NAMALWA (cell line): Measurements from ENCODE around the gene NELFE.
"Not testable (repeated sequence)": the region's sequence is repeated elsewhere in the genome, so short reads cannot be mapped to it uniquely, and the experiment has no call there.

ENCODE experiments used
- DNase-seq: peaks from one replicate; pipeline ENCODE4 v3.0.0-alpha.2; 2015; ENCODE audit warnings: low spot score

The NELFE gene

GRCh38 chr6:31949926-31950548 lies 8.7 kb downstream of the NELFE start:
- DNase-seq, result no peak

- no peak for DNase-seq
Observed at GRCh38 chr6:31948753-31949413, 9.9 kb downstream of the NELFE start.

DNA sequence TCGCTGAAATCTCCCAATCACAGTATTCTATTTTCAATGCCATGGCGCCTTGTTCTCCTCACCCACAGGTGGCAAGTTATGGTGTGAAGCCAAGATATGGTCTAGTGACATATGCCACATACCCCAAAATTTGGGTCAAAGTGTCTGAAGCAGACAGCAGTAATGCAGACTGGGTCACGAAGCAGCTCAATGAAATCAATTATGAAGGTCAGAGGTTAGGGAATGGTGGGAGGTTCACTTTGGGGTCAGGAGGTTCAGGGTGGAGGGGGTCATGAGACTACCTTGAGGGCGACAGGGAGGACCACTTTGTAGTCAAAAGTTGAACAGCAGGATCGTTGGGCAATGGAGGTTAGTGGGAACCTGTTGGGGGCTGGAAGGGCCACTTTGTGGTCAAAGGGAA lies 10.5 kb downstream of the NELFE start:
- DNase-seq, result no peak

DNA sequence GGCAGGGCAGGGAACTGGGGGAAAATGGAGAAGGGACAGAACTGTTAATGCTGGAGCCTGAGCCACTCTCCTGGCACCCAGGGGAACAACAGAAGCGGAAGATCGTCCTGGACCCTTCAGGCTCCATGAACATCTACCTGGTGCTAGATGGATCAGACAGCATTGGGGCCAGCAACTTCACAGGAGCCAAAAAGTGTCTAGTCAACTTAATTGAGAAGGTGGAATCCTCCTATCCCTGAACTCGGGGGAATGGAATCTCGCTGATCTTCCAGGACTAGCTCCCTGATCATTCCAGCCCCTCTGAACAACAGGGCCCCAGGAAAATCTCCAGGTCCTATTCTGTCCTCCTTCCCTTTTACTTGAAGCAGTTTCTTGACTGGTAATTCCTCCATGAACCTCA lies 10.9 kb downstream of the NELFE start:
- DNase-seq, result no peak

DNA sequence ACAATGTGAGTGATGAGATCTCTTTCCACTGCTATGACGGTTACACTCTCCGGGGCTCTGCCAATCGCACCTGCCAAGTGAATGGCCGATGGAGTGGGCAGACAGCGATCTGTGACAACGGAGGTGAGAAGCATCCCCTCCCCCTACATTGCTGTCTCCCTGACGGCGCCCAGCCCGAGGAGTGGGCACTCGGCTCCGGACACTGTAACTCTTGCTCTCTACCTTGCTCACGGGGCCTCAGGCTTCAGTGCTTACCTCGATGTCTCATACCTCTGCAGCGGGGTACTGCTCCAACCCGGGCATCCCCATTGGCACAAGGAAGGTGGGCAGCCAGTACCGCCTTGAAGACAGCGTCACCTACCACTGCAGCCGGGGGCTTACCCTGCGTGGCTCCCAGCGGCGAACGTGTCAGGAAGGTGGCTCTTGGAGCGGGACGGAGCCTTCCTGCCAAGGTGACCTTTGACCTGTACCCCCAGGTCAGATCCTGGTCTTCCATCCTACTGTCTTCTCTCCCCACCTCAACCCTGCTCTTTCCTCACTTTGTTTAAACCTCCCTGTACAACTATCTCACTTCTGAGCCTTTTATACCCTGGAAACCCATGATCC lies 11.6 kb downstream of the NELFE start:
- DNase-seq, result no peak

DNA sequence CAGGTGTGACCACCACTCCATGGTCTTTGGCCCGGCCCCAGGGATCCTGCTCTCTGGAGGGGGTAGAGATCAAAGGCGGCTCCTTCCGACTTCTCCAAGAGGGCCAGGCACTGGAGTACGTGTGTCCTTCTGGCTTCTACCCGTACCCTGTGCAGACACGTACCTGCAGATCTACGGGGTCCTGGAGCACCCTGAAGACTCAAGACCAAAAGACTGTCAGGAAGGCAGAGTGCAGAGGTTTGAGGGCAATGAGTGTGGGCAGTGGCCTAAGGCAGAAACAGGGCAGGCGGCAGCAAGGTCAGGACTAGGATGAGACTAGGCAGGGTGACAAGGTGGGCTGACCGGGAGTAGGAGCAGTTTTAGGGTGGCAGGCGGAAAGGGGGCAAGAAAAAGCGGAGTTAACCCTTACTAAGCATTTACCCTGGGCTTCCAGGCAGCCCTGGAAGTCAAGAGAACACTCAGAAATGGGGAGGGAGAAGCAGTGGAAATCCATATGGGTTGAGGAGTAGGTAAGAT lies 12.3 kb downstream of the NELFE start:
- no peak for DNase-seq

DNA sequence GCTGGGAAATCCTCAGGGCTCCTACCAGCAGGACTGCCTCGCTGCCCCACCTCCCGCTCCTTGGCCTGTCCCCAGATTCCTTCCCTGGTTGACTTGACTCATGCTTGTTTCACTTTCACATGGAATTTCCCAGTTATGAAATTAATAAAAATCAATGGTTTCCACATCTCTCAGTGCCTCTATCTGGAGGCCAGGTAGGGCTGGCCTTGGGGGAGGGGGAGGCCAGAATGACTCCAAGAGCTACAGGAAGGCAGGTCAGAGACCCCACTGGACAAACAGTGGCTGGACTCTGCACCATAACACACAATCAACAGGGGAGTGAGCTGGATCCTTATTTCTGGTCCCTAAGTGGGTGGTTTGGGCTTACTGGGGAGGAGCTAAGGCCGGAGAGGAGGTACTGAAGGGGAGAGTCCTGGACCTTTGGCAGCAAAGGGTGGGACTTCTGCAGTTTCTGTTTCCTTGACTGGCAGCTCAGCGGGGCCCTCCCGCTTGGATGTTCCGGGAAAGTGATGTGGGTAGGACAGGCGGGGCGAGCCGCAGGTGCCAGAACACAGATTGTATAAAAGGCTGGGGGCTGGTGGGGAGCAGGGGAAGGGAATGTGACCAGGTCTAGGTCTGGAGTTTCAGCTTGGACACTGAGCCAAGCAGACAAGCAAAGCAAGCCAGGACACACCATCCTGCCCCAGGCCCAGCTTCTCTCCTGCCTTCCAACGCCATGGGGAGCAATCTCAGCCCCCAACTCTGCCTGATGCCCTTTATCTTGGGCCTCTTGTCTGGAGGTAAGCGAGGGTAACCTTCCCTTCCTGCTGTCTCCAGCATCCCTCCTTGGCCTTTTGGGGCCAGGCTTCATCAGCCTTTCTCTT lies 13.0 kb downstream of the NELFE start, which contains the start of gene CFB:
Gene CFB (plus strand): TSS at position 589 of the 863 bp plus-strand sequence. CDS start 127 bp downstream, at position 716.
- no peak for DNase-seq

GRCh38 chr6:31945154-31945506 lies 13.6 kb downstream of the NELFE start:
- no peak for DNase-seq

- no peak for DNase-seq
Observed at GRCh38 chr6:31943742-31944141, 15.0 kb downstream of the NELFE start.

- no peak for DNase-seq
Observed at GRCh38 chr6:31940256-31940664, 18.5 kb downstream of the NELFE start.

DNA sequence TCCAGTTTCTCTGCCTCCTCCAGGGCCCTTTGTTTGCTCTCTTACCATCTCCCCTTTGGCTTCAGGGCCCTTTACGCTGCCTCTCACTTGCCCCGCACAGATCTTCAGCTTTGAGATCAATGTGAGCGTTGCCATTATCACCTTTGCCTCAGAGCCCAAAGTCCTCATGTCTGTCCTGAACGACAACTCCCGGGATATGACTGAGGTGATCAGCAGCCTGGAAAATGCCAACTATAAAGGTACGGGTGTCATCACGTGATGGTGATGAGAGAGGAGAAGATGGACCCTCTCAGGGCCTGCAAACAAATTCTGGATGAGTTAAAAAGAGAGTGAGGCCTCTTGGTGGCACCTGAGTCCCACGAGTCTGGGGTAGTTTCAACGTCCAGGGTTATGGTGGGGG lies 22.9 kb downstream of the NELFE start:
- DNase-seq, result no peak

DNA sequence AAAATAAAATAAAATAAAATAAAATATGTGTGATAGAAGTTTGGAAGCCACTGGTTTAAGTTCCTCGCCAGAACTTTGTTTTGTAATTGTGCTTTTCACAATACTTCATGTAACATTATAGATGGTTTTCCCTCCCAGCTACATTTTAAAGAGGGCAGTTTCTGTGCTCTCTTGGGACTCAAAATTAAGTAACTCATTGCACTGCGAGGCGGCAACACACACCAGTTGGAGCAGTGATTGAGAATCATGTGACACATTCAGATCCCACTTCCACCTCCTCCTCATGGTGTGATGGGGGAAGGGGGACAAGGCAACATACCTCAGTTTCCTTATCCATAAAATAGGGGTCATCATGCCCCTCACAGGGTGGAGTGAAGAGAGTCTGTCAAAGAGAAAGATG lies 23.8 kb downstream of the NELFE start:
- DNase-seq, result no peak

- DNase-seq, result no peak
Observed at GRCh38 chr6:31933537-31933936, 25.2 kb downstream of the NELFE start.

GRCh38 chr6:31932137-31932536 lies 26.6 kb downstream of the NELFE start:
- not testable (repeated sequence) for DNase-seq

- no peak for DNase-seq
Observed at GRCh38 chr6:31930962-31931361, 27.8 kb downstream of the NELFE start.

- no peak for DNase-seq
Observed at GRCh38 chr6:31928672-31928939, 30.2 kb downstream of the NELFE start.

GRCh38 chr6:31927863-31928671 lies 30.7 kb downstream of the NELFE start:
- DNase-seq, result no peak

DNA sequence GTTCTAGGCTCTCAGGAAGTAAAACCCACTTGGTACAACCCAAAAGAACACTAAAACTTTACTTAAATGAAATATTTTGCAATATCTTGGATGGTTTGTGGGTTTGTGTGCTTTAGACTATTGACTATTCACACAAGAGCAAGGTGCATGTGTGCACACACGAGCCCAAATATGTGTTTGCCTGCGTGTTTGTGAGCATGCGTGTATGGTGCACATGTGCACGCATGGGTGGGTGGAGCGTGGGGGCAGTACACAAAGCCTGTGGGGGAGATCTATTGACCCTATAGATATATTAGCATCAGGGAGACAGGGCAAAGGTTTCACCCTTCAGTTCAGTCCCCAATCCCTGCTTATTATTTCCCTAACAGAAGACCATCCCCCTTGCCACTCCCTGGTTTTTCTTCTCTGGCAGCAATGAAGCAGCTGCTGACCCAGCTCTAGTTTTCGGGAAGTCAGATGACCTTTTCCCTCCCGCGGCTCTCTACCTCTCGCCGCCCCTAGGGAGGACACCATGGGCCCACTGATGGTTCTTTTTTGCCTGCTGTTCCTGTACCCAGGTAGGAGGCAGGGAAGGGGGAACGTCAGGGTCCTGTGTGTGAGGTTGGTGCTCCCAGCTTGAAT lies 31.4 kb downstream of the NELFE start, which contains the start of gene C2:
Gene C2 (plus strand): TSS at position 476 of the 621 bp plus-strand sequence. CDS start 36 bp downstream, at position 512.
- DNase-seq, result no peak

DNA sequence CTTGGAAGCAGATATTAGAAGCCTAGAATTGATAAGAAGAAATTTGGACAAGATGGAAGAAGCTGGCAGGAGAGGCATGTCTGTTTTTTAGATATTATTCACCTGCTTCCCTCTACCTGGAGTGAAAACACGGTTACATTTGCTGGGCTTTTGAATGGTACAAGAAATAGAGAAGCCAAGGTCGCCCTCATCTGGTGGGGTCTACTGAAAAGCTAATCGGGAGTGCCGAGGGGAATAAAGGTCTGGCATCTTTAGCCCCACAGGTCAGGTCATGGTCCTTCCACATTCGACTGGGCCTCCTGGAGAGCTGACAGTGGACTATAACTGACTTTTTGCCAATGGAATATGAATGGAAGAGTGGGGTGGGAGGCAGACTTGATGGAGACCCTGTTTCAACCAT lies 35.8 kb downstream of the NELFE start:
- peak; percentile 51 for DNase-seq

- DNase-seq, result no peak
Observed at GRCh38 chr6:31920811-31921210, 38.0 kb downstream of the NELFE start.

DNA sequence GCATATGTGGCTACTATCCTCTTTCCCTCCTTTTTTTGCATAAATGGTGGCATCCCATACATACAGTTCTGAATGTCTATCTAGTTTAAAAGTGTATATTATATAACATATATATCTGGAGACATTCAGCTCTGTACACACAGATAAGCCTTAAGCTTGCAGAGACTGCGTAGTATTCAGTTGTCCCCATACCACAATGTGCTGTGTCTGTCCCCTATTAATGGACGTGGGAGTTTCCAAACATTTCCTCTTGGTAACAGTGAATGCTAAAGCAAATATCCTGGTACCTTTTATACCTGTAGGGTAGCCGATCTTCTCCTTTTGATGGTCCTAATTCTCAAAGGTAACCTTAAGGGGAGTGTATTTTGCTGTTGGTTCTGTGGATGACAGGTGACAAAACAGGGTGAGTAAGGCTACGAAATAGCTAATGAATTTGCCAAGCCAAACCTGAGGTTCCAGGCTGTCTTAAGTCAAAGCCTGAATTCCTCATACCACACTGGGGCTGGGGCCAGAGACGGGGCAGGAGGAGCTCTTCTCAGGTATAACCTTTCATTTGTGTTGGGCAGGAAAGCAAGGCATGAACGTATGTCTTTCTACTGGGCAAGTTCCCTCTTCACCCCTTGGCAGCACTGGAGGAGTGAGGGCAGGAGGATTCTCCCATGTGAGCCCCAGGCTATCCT lies 39.0 kb downstream of the NELFE start:
- no peak for DNase-seq
